ENCODE measurements around the gene AFF2.

DNA sequence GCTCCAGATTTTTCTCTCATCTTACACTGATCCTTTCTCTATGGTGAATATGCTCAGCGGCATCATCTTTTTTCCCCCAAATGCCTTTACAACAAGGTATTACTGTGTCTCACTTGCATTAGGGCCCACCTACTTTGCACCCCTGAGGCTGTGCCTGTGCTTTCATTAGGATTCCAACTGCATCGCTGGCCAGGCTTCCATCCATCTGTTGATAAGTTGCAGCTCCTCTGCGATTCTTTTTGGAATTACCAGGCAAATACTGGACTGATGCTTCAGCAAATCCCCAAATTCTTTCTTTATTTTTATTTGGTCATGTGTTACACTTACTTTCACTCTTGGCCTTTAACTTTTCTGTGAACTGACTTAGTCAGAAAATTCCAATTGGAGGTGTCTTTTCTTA, 77.3 kb downstream of the AFF2 start:
- TF ChIP-seq, protein P1, sequence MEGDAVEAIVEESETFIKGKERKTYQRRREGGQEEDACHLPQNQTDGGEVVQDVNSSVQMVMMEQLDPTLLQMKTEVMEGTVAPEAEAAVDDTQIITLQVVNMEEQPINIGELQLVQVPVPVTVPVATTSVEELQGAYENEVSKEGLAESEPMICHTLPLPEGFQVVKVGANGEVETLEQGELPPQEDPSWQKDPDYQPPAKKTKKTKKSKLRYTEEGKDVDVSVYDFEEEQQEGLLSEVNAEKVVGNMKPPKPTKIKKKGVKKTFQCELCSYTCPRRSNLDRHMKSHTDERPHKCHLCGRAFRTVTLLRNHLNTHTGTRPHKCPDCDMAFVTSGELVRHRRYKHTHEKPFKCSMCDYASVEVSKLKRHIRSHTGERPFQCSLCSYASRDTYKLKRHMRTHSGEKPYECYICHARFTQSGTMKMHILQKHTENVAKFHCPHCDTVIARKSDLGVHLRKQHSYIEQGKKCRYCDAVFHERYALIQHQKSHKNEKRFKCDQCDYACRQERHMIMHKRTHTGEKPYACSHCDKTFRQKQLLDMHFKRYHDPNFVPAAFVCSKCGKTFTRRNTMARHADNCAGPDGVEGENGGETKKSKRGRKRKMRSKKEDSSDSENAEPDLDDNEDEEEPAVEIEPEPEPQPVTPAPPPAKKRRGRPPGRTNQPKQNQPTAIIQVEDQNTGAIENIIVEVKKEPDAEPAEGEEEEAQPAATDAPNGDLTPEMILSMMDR (IDR thresholded peaks at IDR 0.05 in 4 of 5, conservative IDR thresholded peaks at IDR 0.05 in 1 of 5) = no peak
- no peak for TF ChIP-seq POLR2A (IDR thresholded peaks at IDR 0.05)
